Astrocyte (in vitro differentiated cells and primary cell): ENCODE data around the gene TCP11L1.

Experiments used
- EZH2 ChIP-seq: IDR thresholded peaks from 2 replicates; pipeline ENCODE4 v1.6.1; 2012; ENCODE audit warnings: mild to moderate bottlenecking, low read length, inconsistent platforms; ENCODE audit not compliant: insufficient read depth
- TF ChIP-seq, protein P1 (sequence below): IDR thresholded peaks from 2 replicates; pipeline ENCODE4 v1.5.1; 2011; ENCODE audit warnings: low read depth, mild to moderate bottlenecking, inconsistent platforms, low read length, moderate library complexity; ENCODE audit not compliant: insufficient read depth

DNA sequence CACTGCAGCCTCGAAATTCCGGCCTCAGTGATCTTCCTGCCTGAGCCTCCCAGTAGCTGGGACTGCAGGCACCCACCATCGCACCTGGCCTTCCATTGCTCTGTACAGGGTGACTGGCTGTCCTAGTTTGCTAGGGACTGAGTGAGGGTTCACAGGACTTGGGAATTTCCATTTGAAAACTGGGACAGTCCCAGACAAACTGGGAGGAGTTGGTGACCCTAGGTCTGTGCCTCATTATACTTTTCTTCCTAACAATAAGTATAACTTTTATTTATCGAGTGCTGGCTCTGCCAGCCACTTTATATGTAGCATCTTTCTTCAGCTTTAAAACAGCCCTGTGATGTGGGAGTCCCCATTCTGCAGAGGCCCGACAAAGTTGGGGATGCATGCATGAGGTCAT is 25.5 kb downstream of the TCP11L1 start:
- TF ChIP-seq, protein P1, sequence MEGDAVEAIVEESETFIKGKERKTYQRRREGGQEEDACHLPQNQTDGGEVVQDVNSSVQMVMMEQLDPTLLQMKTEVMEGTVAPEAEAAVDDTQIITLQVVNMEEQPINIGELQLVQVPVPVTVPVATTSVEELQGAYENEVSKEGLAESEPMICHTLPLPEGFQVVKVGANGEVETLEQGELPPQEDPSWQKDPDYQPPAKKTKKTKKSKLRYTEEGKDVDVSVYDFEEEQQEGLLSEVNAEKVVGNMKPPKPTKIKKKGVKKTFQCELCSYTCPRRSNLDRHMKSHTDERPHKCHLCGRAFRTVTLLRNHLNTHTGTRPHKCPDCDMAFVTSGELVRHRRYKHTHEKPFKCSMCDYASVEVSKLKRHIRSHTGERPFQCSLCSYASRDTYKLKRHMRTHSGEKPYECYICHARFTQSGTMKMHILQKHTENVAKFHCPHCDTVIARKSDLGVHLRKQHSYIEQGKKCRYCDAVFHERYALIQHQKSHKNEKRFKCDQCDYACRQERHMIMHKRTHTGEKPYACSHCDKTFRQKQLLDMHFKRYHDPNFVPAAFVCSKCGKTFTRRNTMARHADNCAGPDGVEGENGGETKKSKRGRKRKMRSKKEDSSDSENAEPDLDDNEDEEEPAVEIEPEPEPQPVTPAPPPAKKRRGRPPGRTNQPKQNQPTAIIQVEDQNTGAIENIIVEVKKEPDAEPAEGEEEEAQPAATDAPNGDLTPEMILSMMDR: no peak
- no peak for TF ChIP-seq EZH2
